Measurements from ENCODE around the gene IL31.

The IL31 gene

DNA sequence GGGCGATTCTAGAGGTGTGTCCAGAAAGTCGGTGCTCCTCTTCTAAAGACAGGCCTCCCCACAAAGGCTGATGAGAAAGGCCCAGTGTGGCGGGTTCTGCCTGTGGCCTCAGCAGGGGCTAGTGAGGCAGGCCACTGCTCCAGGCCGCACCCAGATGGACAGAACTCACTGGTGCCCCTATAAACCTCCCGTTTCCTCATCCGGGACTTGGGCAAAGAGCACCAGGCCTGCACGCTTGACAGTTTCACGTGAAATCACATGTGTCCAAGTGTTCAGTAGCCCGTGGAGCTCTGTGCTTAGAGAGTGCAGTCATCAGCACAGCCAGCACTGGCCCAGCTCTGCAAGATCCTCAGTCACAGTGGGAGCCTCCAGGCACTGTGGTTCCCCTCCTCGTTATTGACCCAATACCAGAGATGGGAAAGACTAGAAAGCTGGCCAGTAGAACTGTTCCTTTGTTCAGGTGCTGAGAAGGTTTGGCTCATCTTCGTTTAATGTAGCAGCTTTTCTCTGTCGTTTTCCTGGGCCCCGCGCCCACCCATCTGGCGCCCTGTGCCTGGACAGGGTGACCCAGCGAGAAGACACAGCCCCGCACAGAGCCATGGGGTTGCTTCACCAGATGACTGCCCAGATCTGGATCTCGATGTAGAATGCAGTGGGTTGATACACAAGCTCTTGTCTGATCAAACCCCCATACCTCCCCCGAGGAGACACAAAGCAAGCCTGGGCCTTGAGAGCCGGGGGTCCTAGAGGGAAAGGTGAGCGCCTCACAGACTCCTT is 26.3 kb downstream of the IL31 start:
- no peak for TF ChIP-seq YY1 (IDR thresholded peaks at IDR 0.05; ENCODE audit: insufficient read depth, insufficient read length)
- TF ChIP-seq SUZ12 (IDR thresholded peaks at IDR 0.05; ENCODE audit: extremely low read depth, insufficient read depth, insufficient read length), result no peak
- no peak for TF ChIP-seq ZNF274 (IDR thresholded peaks at IDR 0.05; ENCODE audit: low read depth, low read length)
- Histone ChIP-seq H3K9me3 (ENCODE audit: insufficient read depth, low read length) (peaks cover 35% of the 10 kb centered on the region), H3K9ac (ENCODE audit: insufficient read length, low read depth) (no peak overlapping the region), H3K36me3 (ENCODE audit: insufficient read depth, insufficient read length, low read length) (peaks cover 23% of the 10 kb centered on the region), H3K4me3 (ENCODE audit: insufficient read length, low read depth) (no peak overlapping the region), H3K27me3 (ENCODE audit: insufficient read depth, insufficient read length) (no peaks in the 10 kb centered on the region), H3K4me1 (ENCODE audit: insufficient read depth, insufficient read length) (no peaks in the 10 kb centered on the region)
- DNase-seq (ENCODE audit: low read depth, low spot score), result no peak

DNA sequence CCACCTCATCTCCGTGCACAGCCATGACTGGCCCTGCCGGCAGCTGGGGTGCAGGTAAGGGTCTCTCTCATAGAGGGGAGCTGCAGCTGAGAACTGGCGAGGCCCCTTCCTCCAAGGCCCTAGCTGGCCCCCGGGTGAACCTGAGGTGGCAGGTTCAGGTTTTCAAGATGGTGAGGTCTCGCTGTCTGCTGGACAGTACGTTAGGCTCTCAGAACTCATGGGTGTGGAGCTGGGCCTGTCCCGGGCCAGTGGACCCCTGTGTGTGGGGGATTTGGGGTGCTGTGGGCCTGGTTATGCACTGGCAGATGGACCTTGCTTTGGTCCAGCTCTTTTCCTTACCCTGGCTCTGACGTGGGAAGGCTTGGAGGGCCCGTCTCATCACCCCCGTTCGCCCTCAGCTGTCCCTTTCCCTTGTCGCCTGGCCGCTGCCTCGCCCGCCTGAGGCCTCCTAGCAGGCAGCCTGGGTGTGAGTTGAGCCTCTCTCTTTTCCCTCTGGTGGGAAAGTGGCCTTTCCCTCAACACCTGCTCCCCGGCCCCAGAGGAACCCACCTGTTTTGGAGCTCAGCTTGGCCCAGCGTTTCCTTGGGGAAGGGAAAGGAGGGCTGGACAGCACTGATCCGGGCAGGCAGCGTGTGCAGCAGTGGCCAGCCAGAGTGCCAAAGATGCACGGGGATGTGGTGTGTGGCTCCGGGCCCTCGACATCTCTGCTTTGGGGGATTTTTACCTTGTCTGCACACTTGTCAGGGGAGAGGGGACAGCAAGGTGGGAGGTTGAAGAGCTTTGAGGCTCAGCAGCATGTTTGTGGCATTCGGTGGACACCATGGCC is 28.3 kb downstream of the IL31 start:
- Histone ChIP-seq H3K4me3 (ENCODE audit: insufficient read length, low read depth) (no peak overlapping the region), H3K4me1 (ENCODE audit: insufficient read depth, insufficient read length) (no peaks in the 10 kb centered on the region), H3K9ac (ENCODE audit: insufficient read length, low read depth) (no peak overlapping the region), H3K36me3 (ENCODE audit: insufficient read depth, insufficient read length, low read length) (peaks cover 43% of the 10 kb centered on the region), H3K27me3 (ENCODE audit: insufficient read depth, insufficient read length) (no peaks in the 10 kb centered on the region), H3K9me3 (ENCODE audit: insufficient read depth, low read length) (peaks cover 55% of the 10 kb centered on the region)
- TF ChIP-seq SUZ12 (IDR thresholded peaks at IDR 0.05; ENCODE audit: extremely low read depth, insufficient read depth, insufficient read length) (no peak), YY1 (IDR thresholded peaks at IDR 0.05; ENCODE audit: insufficient read depth, insufficient read length) (no peak), ZNF274 (IDR thresholded peaks at IDR 0.05; ENCODE audit: low read depth, low read length) (no peak)
- DNase-seq (ENCODE audit: low read depth, low spot score), result no peak

DNA sequence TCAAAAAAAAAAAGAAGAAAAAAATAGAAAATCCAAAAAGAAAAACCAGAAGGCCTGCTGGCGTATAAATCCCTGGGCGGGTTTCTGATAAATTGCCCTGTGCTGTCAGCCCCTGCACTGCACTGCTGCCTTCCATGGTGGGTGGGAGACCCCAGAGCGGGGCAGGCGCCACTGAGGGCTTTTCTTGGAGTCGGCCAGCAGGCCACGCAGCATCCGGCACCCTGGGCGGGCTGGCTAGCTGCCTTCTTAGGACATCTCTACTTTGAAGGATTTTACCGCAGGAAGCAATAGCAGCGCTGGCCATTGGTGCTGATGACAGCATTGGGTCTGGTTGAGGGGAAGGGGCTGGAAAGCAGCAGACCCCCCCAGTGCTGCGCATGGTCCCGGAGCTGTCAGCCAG is 29.1 kb downstream of the IL31 start:
- TF ChIP-seq YY1 (IDR thresholded peaks at IDR 0.05; ENCODE audit: insufficient read depth, insufficient read length) (no peak), SUZ12 (IDR thresholded peaks at IDR 0.05; ENCODE audit: extremely low read depth, insufficient read depth, insufficient read length) (no peak), ZNF274 (IDR thresholded peaks at IDR 0.05; ENCODE audit: low read depth, low read length) (no peak)
- H3K36me3 ChIP-seq (ENCODE audit: insufficient read depth, insufficient read length, low read length), result peaks cover 48% of the 10 kb centered on the region

DNA sequence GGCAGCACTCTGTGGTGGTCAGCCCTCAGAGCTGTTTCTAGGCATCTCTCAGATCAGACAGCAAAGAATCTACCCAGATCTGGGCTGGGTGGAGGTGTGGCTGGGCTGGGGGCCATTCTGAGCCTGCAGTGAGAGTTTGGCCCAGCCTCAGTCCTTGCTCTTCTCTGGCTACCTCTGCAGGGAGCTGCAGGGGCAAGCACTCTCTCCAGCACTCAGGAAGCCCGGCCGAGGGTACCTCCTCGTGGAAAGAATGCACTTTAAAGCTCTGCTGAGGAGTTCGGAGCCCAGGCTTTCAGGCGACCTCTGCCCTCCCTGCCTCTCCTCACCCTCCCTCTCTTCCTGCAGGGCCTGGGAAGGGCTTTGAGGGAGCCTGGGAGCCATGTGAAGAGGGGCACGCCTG is 31.2 kb downstream of the IL31 start:
- peaks cover 4% of the 10 kb centered on the region for H3K4me1 ChIP-seq (ENCODE audit: insufficient read depth, insufficient read length)
- H3K27me3 ChIP-seq (ENCODE audit: insufficient read depth, insufficient read length), result no peaks in the 10 kb centered on the region
- TF ChIP-seq YY1 (IDR thresholded peaks at IDR 0.05; ENCODE audit: insufficient read depth, insufficient read length) (no peak), SUZ12 (IDR thresholded peaks at IDR 0.05; ENCODE audit: extremely low read depth, insufficient read depth, insufficient read length) (no peak), ZNF274 (IDR thresholded peaks at IDR 0.05; ENCODE audit: low read depth, low read length) (no peak)
- peaks cover 67% of the 10 kb centered on the region for H3K36me3 ChIP-seq (ENCODE audit: insufficient read depth, insufficient read length, low read length)
- peaks cover 71% of the 10 kb centered on the region for H3K9me3 ChIP-seq (ENCODE audit: insufficient read depth, low read length)
- H3K4me3 ChIP-seq (ENCODE audit: insufficient read length, low read depth), result no peak overlapping the region
- no peak for DNase-seq (ENCODE audit: low read depth, low spot score)
- H3K9ac ChIP-seq (ENCODE audit: insufficient read length, low read depth), result no peak overlapping the region

More for the DNA sequence above, 29.1 kb downstream of the IL31 start:
- Histone ChIP-seq H3K4me1 (ENCODE audit: insufficient read depth, insufficient read length) (no peaks in the 10 kb centered on the region), H3K4me3 (ENCODE audit: insufficient read length, low read depth) (no peak overlapping the region), H3K27me3 (ENCODE audit: insufficient read depth, insufficient read length) (no peaks in the 10 kb centered on the region), H3K9me3 (ENCODE audit: insufficient read depth, low read length) (peaks cover 62% of the 10 kb centered on the region), H3K9ac (ENCODE audit: insufficient read length, low read depth) (no peak overlapping the region)
- no peak for DNase-seq (ENCODE audit: low read depth, low spot score)

DNA sequence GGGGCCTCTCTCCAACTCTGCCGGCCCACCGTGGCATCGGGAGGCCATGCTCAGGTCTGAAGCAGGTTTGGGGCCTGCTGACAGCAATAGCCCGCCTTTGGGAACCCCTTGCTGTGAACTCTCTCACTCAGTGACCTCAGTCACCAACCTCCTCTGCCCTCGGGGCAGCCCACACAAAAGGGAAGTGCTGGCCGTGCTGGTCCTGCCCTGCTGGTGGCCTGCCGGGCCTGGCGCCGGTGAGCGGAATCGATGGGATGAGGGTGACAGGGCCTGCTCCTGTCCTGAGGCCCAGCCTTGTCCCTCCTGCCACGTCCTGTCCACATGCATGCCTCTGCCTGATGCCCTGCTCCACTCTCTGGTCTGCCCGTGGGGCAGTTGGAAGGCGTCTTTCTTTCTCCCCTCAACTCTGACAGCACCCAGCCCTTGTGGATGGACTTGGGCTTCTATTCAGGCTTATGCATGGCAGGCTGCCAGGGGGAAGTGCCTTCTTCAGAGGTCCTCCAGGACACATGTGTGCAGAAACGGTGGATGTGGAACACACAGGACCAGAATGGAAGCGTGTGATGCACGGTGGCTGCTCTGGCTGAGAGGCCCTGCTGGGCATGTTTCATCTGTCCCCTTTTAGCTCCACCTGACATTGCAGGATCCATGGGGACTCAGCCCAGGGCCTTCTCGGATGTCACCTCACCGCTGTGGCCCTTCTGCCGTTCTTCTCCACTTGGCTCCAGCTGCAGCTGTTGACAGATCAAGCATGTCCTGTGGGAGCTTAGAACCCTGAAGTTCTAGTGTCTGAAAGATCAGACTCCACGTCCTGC is 31.9 kb downstream of the IL31 start:
- Histone ChIP-seq H3K9ac (ENCODE audit: insufficient read length, low read depth) (no peak overlapping the region), H3K9me3 (ENCODE audit: insufficient read depth, low read length) (peaks cover 71% of the 10 kb centered on the region), H3K27me3 (ENCODE audit: insufficient read depth, insufficient read length) (no peaks in the 10 kb centered on the region), H3K4me1 (ENCODE audit: insufficient read depth, insufficient read length) (peaks cover 4% of the 10 kb centered on the region), H3K4me3 (ENCODE audit: insufficient read length, low read depth) (no peak overlapping the region), H3K36me3 (ENCODE audit: insufficient read depth, insufficient read length, low read length) (peaks cover 74% of the 10 kb centered on the region)
- DNase-seq (ENCODE audit: low read depth, low spot score), result no peak
- TF ChIP-seq ZNF274 (IDR thresholded peaks at IDR 0.05; ENCODE audit: low read depth, low read length), result no peak
- TF ChIP-seq SUZ12 (IDR thresholded peaks at IDR 0.05; ENCODE audit: extremely low read depth, insufficient read depth, insufficient read length), result no peak
- no peak for TF ChIP-seq YY1 (IDR thresholded peaks at IDR 0.05; ENCODE audit: insufficient read depth, insufficient read length)

DNA sequence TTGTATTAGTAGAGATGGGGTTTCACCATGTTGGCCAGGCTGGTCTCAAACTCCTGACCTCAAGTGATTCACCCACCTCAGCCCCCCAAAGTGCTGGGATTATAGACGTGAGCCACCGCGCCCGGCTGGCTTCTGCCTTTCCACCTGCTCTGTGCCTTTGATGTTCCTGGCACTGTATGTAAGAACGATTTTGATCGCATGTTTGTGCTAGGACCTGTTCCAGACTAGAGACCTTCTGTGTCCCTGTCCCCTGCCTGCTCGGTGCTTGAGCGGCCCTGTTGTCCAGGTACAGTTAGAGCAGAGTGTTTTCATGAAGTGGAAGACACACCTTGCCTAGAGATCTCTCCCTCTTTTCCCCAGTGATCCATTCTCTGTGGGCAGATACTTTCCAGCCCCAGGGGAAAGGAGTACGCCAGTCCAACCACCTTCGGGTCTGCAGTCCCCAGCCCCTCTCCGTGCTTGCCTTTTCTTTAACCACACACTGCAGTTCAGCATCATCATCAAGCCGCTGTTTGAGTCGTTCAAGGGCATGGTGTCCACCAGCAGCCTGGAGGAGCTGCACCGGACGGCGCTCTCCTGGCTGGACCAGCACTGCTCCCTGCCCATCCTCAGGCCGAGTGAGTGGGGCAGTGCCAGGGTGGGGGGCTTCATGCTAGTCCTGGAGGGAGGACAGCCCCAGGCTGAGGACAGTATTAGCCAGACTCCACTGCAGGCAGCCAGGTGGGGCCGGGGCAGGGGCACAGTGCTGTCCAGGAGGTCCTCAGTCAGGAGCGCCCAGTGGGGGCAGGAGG is 33.4 kb downstream of the IL31 start:
- TF ChIP-seq ZNF274 (IDR thresholded peaks at IDR 0.05; ENCODE audit: low read depth, low read length), result no peak
- no peak for TF ChIP-seq SUZ12 (IDR thresholded peaks at IDR 0.05; ENCODE audit: extremely low read depth, insufficient read depth, insufficient read length)
- no peak for TF ChIP-seq YY1 (IDR thresholded peaks at IDR 0.05; ENCODE audit: insufficient read depth, insufficient read length)
- H3K4me1 ChIP-seq (ENCODE audit: insufficient read depth, insufficient read length), result peaks cover 7% of the 10 kb centered on the region
- no peak overlapping the region for H3K9ac ChIP-seq (ENCODE audit: insufficient read length, low read depth)
- peaks cover 86% of the 10 kb centered on the region for H3K36me3 ChIP-seq (ENCODE audit: insufficient read depth, insufficient read length, low read length)
- no peak overlapping the region for H3K4me3 ChIP-seq (ENCODE audit: insufficient read length, low read depth)
- H3K9me3 ChIP-seq (ENCODE audit: insufficient read depth, low read length), result peaks cover 65% of the 10 kb centered on the region
- no peaks in the 10 kb centered on the region for H3K27me3 ChIP-seq (ENCODE audit: insufficient read depth, insufficient read length)
- no peak for DNase-seq (ENCODE audit: low read depth, low spot score)

Data from NT2/D1 (cell line).